A549 treated with DMSO at 1 μM for 4 hours (cell line): ENCODE measurements around the gene PHF23. TPM values are rescaled to one million over a fixed set of nuclear protein-coding genes. Genes with fewer than 3 reads are reported as not detected.

Experiments used
- total RNA-seq: library from RNA; stranded (reverse); fragments of 200-300 nt; extraction: Qiagen RNA extraction; gene quantifications from 5 replicates; pipeline ENCODE4 v1.2.3, GENCODE V29; 2022; ENCODE audit warnings: low read depth

PHF23 gene
- total RNA-seq, result 90.3 to 102 TPM (median 93.3 TPM) in 5 replicates

GRCh38 chr17:7239091-7240027 lies at the start of gene PHF23:
TSS of gene PHF23 (minus strand) at chr17:7239457. CDS start at chr17:7239279, 178 bp downstream.

GRCh38 chr17:7281074-7281952 lies 42.1 kb upstream of the PHF23 start, which contains the start of gene SLC2A4:
TSS of gene SLC2A4 (plus strand) at chr17:7281718. CDS start at chr17:7281935, 217 bp downstream.

GRCh38 chr17:7262192-7262934 lies 23.1 kb upstream of the PHF23 start, which contains the start of gene CLDN7:
TSS of gene CLDN7 (minus strand) at chr17:7262478. CDS start at chr17:7262043, 435 bp downstream.

GRCh38 chr17:7252176-7253043 lies 13.2 kb upstream of the PHF23 start, which contains the start of gene ELP5:
TSS of gene ELP5 (plus strand) at chr17:7252215. CDS start at chr17:7252551, 336 bp downstream.

DNA sequence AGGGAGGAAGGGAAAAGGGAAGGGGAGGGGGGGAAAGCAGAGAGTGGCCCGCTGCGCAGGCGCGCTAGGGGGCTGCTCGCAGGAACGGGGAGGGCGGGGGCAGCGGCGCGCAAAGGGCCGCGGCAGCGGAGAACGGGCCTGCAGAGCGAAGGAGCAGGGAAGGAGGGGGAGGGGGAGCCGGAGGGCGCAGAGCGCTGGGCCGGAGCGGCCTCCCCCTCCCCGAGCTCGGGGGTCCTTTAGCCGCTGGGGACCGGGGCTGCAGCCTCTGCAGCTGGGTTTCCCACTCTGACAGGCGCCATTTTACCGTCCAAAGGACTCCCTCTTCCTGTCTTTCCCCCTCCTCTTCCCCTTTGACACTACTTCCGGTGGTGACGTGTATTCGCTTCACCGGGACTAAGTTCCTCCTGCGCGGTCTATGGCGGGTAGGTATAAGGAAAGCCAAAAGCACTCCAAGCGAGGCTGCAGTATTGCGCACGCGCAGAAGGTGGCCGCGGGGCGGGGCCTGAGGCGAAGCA lies 12.5 kb upstream of the PHF23 start, which contains the start of gene CTDNEP1:
CTDNEP1 (minus strand) TSS at position 74 of the 515 bp plus-strand sequence. CDS start 438 bp downstream, outside the sequence.

GRCh38 chr17:7241783-7242716 lies 2.8 kb upstream of the PHF23 start, which contains the start of gene GABARAP:
TSS of gene GABARAP (minus strand) at chr17:7242449. CDS start at chr17:7242330, 119 bp downstream.

DNA sequence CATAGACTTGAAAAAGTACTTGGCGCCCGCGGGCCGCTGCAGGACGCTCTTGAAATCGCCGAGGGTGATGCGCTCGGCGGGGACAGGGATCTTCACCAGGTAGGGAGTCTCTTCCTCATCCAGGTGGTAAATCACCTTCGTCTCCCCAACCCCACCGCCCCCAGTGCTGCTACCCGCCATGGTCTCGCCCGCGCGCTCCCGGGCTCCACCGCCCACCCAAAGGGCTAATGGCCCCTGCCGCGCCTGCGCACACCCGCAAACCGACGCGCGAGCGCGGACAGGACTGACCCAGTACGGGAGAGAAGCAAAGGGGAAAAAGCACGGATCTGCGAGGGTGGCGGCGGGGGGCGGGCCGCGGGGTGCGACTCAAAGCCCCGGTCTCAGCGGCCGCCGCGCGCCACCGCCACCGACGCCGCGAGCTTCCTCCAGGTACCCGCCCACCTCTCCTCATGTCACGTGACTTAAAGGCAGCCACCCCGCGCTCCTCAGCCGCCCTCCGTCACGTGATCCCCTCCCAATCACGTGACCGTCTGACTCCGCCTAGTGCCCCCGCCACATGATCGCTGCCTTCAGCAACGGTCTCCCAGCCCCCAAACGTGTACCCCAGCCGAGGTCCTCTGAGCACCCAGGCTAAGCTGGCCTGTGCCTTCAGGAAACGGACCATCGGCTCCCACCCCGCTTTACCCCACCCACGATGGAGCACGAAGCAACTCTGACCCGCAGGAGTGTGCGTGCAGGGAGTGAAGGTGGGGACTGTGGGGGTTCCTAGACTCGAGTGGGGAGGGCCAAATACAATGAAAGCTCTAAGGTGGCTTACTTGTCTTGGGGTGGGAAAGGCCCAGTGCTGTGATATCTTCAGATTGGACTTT lies 4.9 kb downstream of the PHF23 start, which contains the start of gene DVL2:
DVL2 (minus strand) TSS at position 435 of the 869 bp plus-strand sequence; CDS start at position 180, 255 bp downstream.

GRCh38 chr17:7219812-7220592 lies 19.3 kb downstream of the PHF23 start, which contains the start of the genes ACADVL and DLG4:
TSS of gene ACADVL (plus strand) at chr17:7219938. CDS start at chr17:7219985, 47 bp downstream.
TSS of gene DLG4 (minus strand) at chr17:7219836.

Other genes starting within 250 kb of the PHF23 start
- gene ALOX12, start 243.4 kb downstream of the PHF23 start, total RNA-seq, result not detected in 5 replicates
- 444 to 509 TPM (median 460 TPM) in 5 replicates for gene RNASEK, start 226.8 kb downstream of the PHF23 start, total RNA-seq
- 0.09 TPM in 1 of 5 replicates, not detected in the others for gene BCL6B, start 216.4 kb downstream of the PHF23 start, total RNA-seq
- 8.0 to 13.7 TPM (median 11.4 TPM) in 5 replicates for gene SLC16A13, start 203.4 kb downstream of the PHF23 start, total RNA-seq
- gene SLC16A11, start 195.4 kb downstream of the PHF23 start, total RNA-seq, result not detected in 5 replicates
- not detected in 5 replicates for gene CLEC10A, start 159.2 kb downstream of the PHF23 start, total RNA-seq
- gene ASGR2, start 124.6 kb downstream of the PHF23 start, total RNA-seq, result 0.07 to 0.19 TPM in 2 of 5 replicates, not detected in the others
- gene ASGR1, start 60.1 kb downstream of the PHF23 start, total RNA-seq, result 1.1 to 1.7 TPM (median 1.2 TPM) in 5 replicates
- gene DLG4, start 19.6 kb downstream of the PHF23 start, total RNA-seq, result 7.3 to 9.7 TPM (median 8.5 TPM) in 5 replicates
- gene ACADVL, start 19.5 kb downstream of the PHF23 start, total RNA-seq, result 339 to 466 TPM (median 425 TPM) in 5 replicates
- gene DVL2, start 4.9 kb downstream of the PHF23 start, total RNA-seq, result 31.4 to 43.0 TPM (median 35.3 TPM) in 5 replicates
- gene GABARAP, start 3.0 kb upstream of the PHF23 start, total RNA-seq, result 605 to 729 TPM (median 704 TPM) in 5 replicates
- 208 to 246 TPM (median 226 TPM) in 5 replicates for gene CTDNEP1, start 12.3 kb upstream of the PHF23 start, total RNA-seq
- gene ELP5, start 12.8 kb upstream of the PHF23 start, total RNA-seq, result 116 to 129 TPM (median 124 TPM) in 5 replicates
- 0.63 to 0.91 TPM (median 0.76 TPM) in 5 replicates for gene CLDN7, start 23.0 kb upstream of the PHF23 start, total RNA-seq
- 0.13 to 0.27 TPM (median 0.16 TPM) in 5 replicates for gene SLC2A4, start 42.3 kb upstream of the PHF23 start, total RNA-seq
- 0.40 to 0.60 TPM (median 0.53 TPM) in 5 replicates for gene YBX2, start 55.2 kb upstream of the PHF23 start, total RNA-seq
- gene EIF5A, start 68.2 kb upstream of the PHF23 start, total RNA-seq, result 1,614 to 1,831 TPM (median 1,704 TPM) in 5 replicates
- gene GPS2, start 75.9 kb upstream of the PHF23 start, total RNA-seq, result 75.1 to 106 TPM (median 95.2 TPM) in 5 replicates
- 27.1 to 33.9 TPM (median 31.9 TPM) in 5 replicates for gene NEURL4, start 89.9 kb upstream of the PHF23 start, total RNA-seq
- 3.9 to 7.6 TPM (median 4.2 TPM) in 5 replicates for gene ACAP1, start 97.1 kb upstream of the PHF23 start, total RNA-seq
- 12.5 to 15.9 TPM (median 13.7 TPM) in 5 replicates for gene KCTD11, start 112.7 kb upstream of the PHF23 start, total RNA-seq
- gene TMEM95, start 115.7 kb upstream of the PHF23 start, total RNA-seq, result not detected in 5 replicates
- gene TNK1, start 141.6 kb upstream of the PHF23 start, total RNA-seq, result 1.3 to 1.8 TPM (median 1.6 TPM) in 5 replicates
- gene PLSCR3, start 155.1 kb upstream of the PHF23 start, total RNA-seq, result 34.1 to 39.8 TPM (median 34.4 TPM) in 5 replicates
- gene TMEM256, start 164.6 kb upstream of the PHF23 start, total RNA-seq, result 181 to 226 TPM (median 200 TPM) in 5 replicates
- 15.4 to 21.5 TPM (median 18.0 TPM) in 5 replicates for gene NLGN2, start 168.4 kb upstream of the PHF23 start, total RNA-seq
- gene SPEM1, start 180.9 kb upstream of the PHF23 start, total RNA-seq, result 0.08 TPM in 1 of 5 replicates, not detected in the others
- 0.07 TPM in 1 of 5 replicates, not detected in the others for gene SPEM2, start 186.2 kb upstream of the PHF23 start, total RNA-seq
- 0.03 TPM in 2 of 5 replicates, not detected in the others for gene SPEM3, start 189.4 kb upstream of the PHF23 start, total RNA-seq
- 10.3 to 13.9 TPM (median 12.1 TPM) in 5 replicates for gene TMEM102, start 196.0 kb upstream of the PHF23 start, total RNA-seq
- 0.86 to 1.3 TPM (median 1.1 TPM) in 5 replicates for gene FGF11, start 200.1 kb upstream of the PHF23 start, total RNA-seq
- gene CHRNB1, start 205.6 kb upstream of the PHF23 start, total RNA-seq, result 5.4 to 7.8 TPM (median 7.1 TPM) in 5 replicates
- gene ZBTB4, start 240.2 kb upstream of the PHF23 start, total RNA-seq, result 21.4 to 26.2 TPM (median 24.4 TPM) in 5 replicates
- not detected in 5 replicates for gene SLC35G6, start 242.0 kb upstream of the PHF23 start, total RNA-seq
- gene POLR2A, start 244.9 kb upstream of the PHF23 start, total RNA-seq, result 69.1 to 95.1 TPM (median 80.5 TPM) in 5 replicates